NB4 (cell line): Measurements from ENCODE around the gene TBC1D22A.

Source experiments
- TF ChIP-seq, protein P1 (sequence below): IDR thresholded peaks from one replicate; pipeline ENCODE4 v1.5.1; 2012; ENCODE audit warnings: low read depth, low read length
- TF ChIP-seq, protein P2 (sequence below): IDR thresholded peaks from 2 replicates; pipeline ENCODE4 v1.6.1; 2011; ENCODE audit warnings: low read depth, low read length

DNA sequence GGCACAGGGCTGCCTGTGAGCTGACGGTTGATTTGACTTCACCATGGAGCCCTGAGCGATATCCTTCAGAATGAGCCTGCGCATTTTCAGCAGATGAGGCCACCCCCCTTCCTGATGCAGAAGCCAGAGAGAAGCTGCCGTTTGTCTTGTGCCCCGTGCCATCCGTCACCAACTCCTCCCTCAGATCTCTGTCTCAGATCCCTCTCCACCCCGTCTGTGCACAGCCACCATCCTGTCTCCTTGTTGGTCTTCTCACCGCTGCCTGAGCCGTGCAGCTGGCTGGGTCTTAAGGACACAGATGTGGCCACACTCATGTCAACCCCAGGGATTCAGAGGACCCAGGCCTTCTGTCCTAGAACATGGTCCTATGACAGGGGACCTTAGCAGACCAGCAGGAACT, 293.9 kb downstream of the TBC1D22A start:
- TF ChIP-seq, protein P1, sequence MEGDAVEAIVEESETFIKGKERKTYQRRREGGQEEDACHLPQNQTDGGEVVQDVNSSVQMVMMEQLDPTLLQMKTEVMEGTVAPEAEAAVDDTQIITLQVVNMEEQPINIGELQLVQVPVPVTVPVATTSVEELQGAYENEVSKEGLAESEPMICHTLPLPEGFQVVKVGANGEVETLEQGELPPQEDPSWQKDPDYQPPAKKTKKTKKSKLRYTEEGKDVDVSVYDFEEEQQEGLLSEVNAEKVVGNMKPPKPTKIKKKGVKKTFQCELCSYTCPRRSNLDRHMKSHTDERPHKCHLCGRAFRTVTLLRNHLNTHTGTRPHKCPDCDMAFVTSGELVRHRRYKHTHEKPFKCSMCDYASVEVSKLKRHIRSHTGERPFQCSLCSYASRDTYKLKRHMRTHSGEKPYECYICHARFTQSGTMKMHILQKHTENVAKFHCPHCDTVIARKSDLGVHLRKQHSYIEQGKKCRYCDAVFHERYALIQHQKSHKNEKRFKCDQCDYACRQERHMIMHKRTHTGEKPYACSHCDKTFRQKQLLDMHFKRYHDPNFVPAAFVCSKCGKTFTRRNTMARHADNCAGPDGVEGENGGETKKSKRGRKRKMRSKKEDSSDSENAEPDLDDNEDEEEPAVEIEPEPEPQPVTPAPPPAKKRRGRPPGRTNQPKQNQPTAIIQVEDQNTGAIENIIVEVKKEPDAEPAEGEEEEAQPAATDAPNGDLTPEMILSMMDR, result no peak
- TF ChIP-seq, protein P2, sequence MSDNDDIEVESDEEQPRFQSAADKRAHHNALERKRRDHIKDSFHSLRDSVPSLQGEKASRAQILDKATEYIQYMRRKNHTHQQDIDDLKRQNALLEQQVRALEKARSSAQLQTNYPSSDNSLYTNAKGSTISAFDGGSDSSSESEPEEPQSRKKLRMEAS, result no peak
